Endothelial cell of umbilical vein (primary cell): ENCODE results near the gene CYP4F22. TPM values are rescaled to one million over a fixed set of nuclear protein-coding genes. Genes with fewer than 3 reads are reported as not detected.

Source experiments
- BruUV-seq: library from RNA; stranded (reverse); fragments of 400-500 nt; replicated peaks from 2 replicates; lab custom pipeline; 2021; lab: Mats Ljungman, UMichigan
- CTCF ChIA-PET: fragments of 300-600, 350-600 bp; sonication (Branson Sonifier 250); formaldehyde crosslinking; loops from one replicate; lab custom pipeline; 2021; ENCODE audit warnings: antibody characterized with exemption, inconsistent platforms; lab: Charles Lee
- POLR2A ChIA-PET: fragments of 300-600, 350-600 bp; sonication (Branson Sonifier 250); formaldehyde crosslinking; loops from one replicate; lab custom pipeline; 2021; ENCODE audit warnings: antibody characterized with exemption, inconsistent platforms; lab: Charles Lee
- DNase-seq: peaks from one replicate; pipeline ENCODE4 v3.0.0-alpha.2; 2011; ENCODE audit warnings: low read depth, low spot score
- FAIRE-seq: peaks from 2 replicates; lab custom pipeline; 2011; peaks lifted over from hg19 to GRCh38; lab: Jason Lieb, UNC
- H2AFZ ChIP-seq: 2 replicates; pipeline ENCODE4 v1.6.0; 2012; ENCODE audit warnings: low read depth, low read length, control low read depth, inconsistent platforms
- H3K27ac ChIP-seq: 2 replicates; pipeline ENCODE4 v1.5.1; 2011; ENCODE audit warnings: low read depth, mild to moderate bottlenecking, control low read depth, low read length, moderate library complexity; ENCODE audit not compliant: insufficient read depth
- H3K27me3 ChIP-seq, 2 experiments: 2 replicates each; pipeline versions ENCODE4 v1.6.0 to v1.6.1; 2011; ENCODE audit warnings: low read length in 2 of 2, mixed read lengths in 1 of 2; ENCODE audit not compliant: control insufficient read depth in 2 of 2, insufficient read depth in 2 of 2
- H3K36me3 ChIP-seq, 2 experiments: 2 replicates in 1 of 2; 3 replicates in 1 of 2; pipeline ENCODE4 v1.5.1; 2011; ENCODE audit warnings: low read length in 2 of 2, mild to moderate bottlenecking in 1 of 2, moderate library complexity in 1 of 2; ENCODE audit not compliant: control insufficient read depth in 2 of 2, insufficient read depth in 2 of 2; ENCODE audit errors: extremely low read depth in 1 of 2
- H3K4me1 ChIP-seq: 3 replicates; pipeline ENCODE4 v1.5.1; 2011; ENCODE audit warnings: mild to moderate bottlenecking, low read length; ENCODE audit not compliant: control insufficient read depth, insufficient read depth; ENCODE audit errors: extremely low read depth
- H3K4me2 ChIP-seq: 2 replicates; pipeline ENCODE4 v1.6.1; 2011; ENCODE audit warnings: low read length, control low read depth, mixed read lengths; ENCODE audit not compliant: insufficient read depth
- H3K4me3 ChIP-seq, 3 experiments: fragments of 200-600 bp in 1 of 3; sonication (generic), shearing (Covaris generic) in 1 of 3; replicated peaks in 1 of 3; 2 replicates each; pipeline ENCODE4 v1.5.1; 2011 to 2016; ENCODE audit warnings: control low read depth in 3 of 3, low read length in 3 of 3, mild to moderate bottlenecking in 2 of 3, inconsistent platforms in 1 of 3, low read depth in 1 of 3, moderate library complexity in 1 of 3; ENCODE audit not compliant: insufficient read depth in 1 of 3
- H3K79me2 ChIP-seq: 2 replicates; pipeline ENCODE4 v1.6.0; 2012; ENCODE audit warnings: low read length, inconsistent platforms; ENCODE audit not compliant: control insufficient read depth, insufficient read depth
- H3K9ac ChIP-seq: replicated peaks from 2 replicates; pipeline ENCODE3; 2011; ENCODE audit warnings: low read length, control low read depth; ENCODE audit not compliant: insufficient read depth; ENCODE audit errors: extremely low read depth
- H3K9me1 ChIP-seq: replicated peaks from 3 replicates; pipeline ENCODE4 v1.6.0; 2011; ENCODE audit warnings: mild to moderate bottlenecking, low read length; ENCODE audit not compliant: control insufficient read depth, insufficient read depth; ENCODE audit errors: extremely low read depth
- H3K9me3 ChIP-seq: replicated peaks from 2 replicates; pipeline ENCODE4 v1.5.1; 2012; ENCODE audit warnings: low read length, inconsistent platforms; ENCODE audit not compliant: control insufficient read depth, insufficient read depth
- H4K20me1 ChIP-seq: replicated peaks from 2 replicates; pipeline ENCODE3; 2011; ENCODE audit warnings: mild to moderate bottlenecking, low read length; ENCODE audit not compliant: control insufficient read depth, insufficient read depth; ENCODE audit errors: extremely low read depth
- JUN ChIP-seq: IDR thresholded peaks from 2 replicates; pipeline ENCODE4 v1.6.1; 2011; ENCODE audit warnings: borderline replicate concordance, low read depth; ENCODE audit not compliant: insufficient read length, insufficient read depth
- POLR2AphosphoS5 ChIP-seq: IDR thresholded peaks from 2 replicates; pipeline ENCODE4 v1.6.1; 2012; ENCODE audit warnings: low read depth, mild to moderate bottlenecking, control low read depth, low read length, moderate library complexity; ENCODE audit not compliant: insufficient read depth
- dilution Hi-C: fragments of 300-500 bp; cut with MboI; formaldehyde crosslinking; loops from one replicate; pipeline ENCODE4 v1.15.0; 2019; ENCODE audit warnings: low sequenced_read_pairs; ENCODE audit not compliant: extremely low pct_ligation_motif_present
- intact Hi-C: fragments of 100-400 bp; cut with micrococcal nuclease; formaldehyde crosslinking; loops from one replicate; pipeline ENCODE4 v1.10.0; 2022
- polyA plus RNA-seq, 4 experiments: library from polyadenylated mRNA; depleted of rRNA in 3 of 4; stranded (reverse) in 3 of 4; unstranded in 1 of 4; fragments of >200 nt; gene quantifications; 2 replicates each; pipeline versions ENCODE4 v1.2.1 to v1.2.3, GENCODE V29; 2011 to 2012; ENCODE audit warnings: missing spikeins in 1 of 4
- total RNA-seq: library from RNA; stranded (reverse); gene quantifications from 2 replicates; pipeline ENCODE4 v1.2.3, GENCODE V29; 2021
- TF ChIP-seq, protein P1 (sequence below), 2 donors: IDR thresholded peaks; 1 replicate in 1 of 2; 2 replicates in 1 of 2; pipeline ENCODE4 v1.5.1; 2011; ENCODE audit warnings: low read length in 2 of 2, mild to moderate bottlenecking in 2 of 2, moderate library complexity in 2 of 2, control low read depth in 1 of 2, inconsistent platforms in 1 of 2, low read depth in 1 of 2; ENCODE audit not compliant: insufficient read depth in 1 of 2; ENCODE audit errors: extremely low read depth in 1 of 2
- TF ChIP-seq, protein P2 (sequence below): IDR thresholded peaks from 2 replicates; pipeline ENCODE4 v1.6.1; 2011; ENCODE audit not compliant: insufficient read depth, insufficient read length

Gene CYP4F22
- total and polyA plus RNA-seq, 2 donors (not counting 3 experiments of a cell fraction or from before 2014, with no cell fraction given): not detected

DNA sequence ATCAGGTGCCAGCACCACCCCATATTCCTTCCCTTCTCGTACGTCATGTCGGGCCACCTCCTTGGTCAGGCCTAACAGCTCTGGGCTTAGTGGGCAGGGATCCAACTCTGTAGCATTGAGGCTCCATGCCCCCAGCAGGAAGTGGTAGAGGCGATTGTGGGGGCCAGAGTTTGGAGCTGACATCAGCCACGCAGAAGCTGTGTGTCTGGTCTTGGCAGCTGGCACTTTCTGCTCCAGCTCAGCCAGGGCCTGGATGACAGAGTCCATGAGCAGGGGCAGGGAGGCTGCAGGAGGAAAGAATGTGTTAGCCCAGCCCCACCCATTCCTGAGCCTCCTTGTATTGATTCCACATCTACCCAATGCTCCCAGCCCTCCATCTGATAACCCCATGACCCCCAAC, 32.0 kb upstream of the CYP4F22 start:
- DNase-seq (no peak), FAIRE-seq (no peak)
- peaks cover 0 to 4% of the 10 kb centered on the region in 2 experiments for H3K27me3 ChIP-seq
- no peak overlapping the region for H3K9ac ChIP-seq
- no peaks in the 10 kb centered on the region for H4K20me1 ChIP-seq
- H3K9me3 ChIP-seq: no peaks in the 10 kb centered on the region
- TF ChIP-seq POLR2AphosphoS5 (no peak), JUN (no peak)
- TF ChIP-seq, protein P1, sequence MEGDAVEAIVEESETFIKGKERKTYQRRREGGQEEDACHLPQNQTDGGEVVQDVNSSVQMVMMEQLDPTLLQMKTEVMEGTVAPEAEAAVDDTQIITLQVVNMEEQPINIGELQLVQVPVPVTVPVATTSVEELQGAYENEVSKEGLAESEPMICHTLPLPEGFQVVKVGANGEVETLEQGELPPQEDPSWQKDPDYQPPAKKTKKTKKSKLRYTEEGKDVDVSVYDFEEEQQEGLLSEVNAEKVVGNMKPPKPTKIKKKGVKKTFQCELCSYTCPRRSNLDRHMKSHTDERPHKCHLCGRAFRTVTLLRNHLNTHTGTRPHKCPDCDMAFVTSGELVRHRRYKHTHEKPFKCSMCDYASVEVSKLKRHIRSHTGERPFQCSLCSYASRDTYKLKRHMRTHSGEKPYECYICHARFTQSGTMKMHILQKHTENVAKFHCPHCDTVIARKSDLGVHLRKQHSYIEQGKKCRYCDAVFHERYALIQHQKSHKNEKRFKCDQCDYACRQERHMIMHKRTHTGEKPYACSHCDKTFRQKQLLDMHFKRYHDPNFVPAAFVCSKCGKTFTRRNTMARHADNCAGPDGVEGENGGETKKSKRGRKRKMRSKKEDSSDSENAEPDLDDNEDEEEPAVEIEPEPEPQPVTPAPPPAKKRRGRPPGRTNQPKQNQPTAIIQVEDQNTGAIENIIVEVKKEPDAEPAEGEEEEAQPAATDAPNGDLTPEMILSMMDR (IDR thresholded peaks at IDR 0.05; ENCODE audit: extremely low read depth in 1 of 2, insufficient read depth in 1 of 2, low read depth in 1 of 2, low read length in 2 of 2): no peak
- TF ChIP-seq, protein P2, sequence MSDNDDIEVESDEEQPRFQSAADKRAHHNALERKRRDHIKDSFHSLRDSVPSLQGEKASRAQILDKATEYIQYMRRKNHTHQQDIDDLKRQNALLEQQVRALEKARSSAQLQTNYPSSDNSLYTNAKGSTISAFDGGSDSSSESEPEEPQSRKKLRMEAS: no peak
- H3K36me3 ChIP-seq: no peaks in the 10 kb centered on the region
- H3K4me2 ChIP-seq: no peak overlapping the region
- ChIA-PET POLR2A (no interaction called here), CTCF (no interaction called here)
- H3K4me3 ChIP-seq: no peak overlapping the region
- intact Hi-C loops (no loop called here), dilution Hi-C loops (no loop called here)
- H3K9me1 ChIP-seq: no peaks in the 10 kb centered on the region
- H3K27ac ChIP-seq: no peak overlapping the region
- no peaks in the 10 kb centered on the region for H3K79me2 ChIP-seq
- H3K4me1 ChIP-seq: no peaks in the 10 kb centered on the region
- no TSS peak for BruUV-seq
- no peak overlapping the region for H2AFZ ChIP-seq
